ENCODE results near the gene FAM20A. TPM values are rescaled to one million over a fixed set of nuclear protein-coding genes. Genes with fewer than 3 reads are reported as not detected.

FAM20A gene
- total and polyA plus RNA-seq, 11 donors: 2.6 to 37.9 (median 8.8) TPM

DNA sequence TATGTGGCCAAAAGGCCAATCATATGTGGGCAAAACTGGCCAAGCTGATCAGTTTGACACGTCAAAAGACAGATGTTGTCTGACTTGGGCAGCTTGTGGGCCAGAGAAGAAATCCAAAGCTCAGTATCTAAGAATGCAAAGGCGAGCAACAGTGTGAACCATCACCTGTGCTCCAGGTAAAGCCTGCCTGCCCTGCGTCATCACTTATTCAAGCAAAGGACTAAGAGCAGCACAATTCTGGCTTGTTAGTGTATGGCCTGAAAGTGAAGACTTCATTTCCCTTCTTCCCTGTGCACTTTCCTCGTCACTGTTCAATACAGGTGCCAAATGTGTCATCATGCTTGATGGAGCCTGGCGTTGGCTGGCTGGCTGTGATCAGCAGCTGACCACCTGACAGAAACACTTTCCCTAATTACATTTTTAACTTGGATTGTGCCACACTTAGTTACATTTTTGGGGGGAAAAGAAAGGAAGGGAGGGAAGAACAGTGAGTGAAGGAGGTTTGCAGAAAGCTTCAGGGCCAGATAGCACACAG, 4.7 kb downstream of the FAM20A start:
- no peak for DNase-seq
- peak overlapping the region in 1 of 12 donors; percentile 82 for H3K4me3 ChIP-seq
- peaks cover 0 to 15% (median 0%) of the 10 kb centered on the region in 9 donors for H3K27me3 ChIP-seq
- WGBS, 4 donors: 72 to 74% (median 73%) methylated on average over 5 of the region's 5 CpGs
- H3K36me3 ChIP-seq: no peaks in the 10 kb centered on the region
- H3K27ac ChIP-seq: peak overlapping the region in 4 of 12 donors; percentile 6 to 98 (median 48)
- H3K4me1 ChIP-seq: peaks cover 0 to 69% (median 15%) of the 10 kb centered on the region in 12 donors
- intact Hi-C loops (cut with DNase I): loop anchor here in 2 of 10 donors (5.0 to 10.0 kb wide), 2 partner anchors 54 to 158 kb away; no protein-coding TSS in a partner anchor
- TF ChIP-seq POLR2A (IDR thresholded peaks at IDR 0.05): no peak
- TF ChIP-seq, protein P1, sequence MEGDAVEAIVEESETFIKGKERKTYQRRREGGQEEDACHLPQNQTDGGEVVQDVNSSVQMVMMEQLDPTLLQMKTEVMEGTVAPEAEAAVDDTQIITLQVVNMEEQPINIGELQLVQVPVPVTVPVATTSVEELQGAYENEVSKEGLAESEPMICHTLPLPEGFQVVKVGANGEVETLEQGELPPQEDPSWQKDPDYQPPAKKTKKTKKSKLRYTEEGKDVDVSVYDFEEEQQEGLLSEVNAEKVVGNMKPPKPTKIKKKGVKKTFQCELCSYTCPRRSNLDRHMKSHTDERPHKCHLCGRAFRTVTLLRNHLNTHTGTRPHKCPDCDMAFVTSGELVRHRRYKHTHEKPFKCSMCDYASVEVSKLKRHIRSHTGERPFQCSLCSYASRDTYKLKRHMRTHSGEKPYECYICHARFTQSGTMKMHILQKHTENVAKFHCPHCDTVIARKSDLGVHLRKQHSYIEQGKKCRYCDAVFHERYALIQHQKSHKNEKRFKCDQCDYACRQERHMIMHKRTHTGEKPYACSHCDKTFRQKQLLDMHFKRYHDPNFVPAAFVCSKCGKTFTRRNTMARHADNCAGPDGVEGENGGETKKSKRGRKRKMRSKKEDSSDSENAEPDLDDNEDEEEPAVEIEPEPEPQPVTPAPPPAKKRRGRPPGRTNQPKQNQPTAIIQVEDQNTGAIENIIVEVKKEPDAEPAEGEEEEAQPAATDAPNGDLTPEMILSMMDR (IDR thresholded peaks at IDR 0.05): no peak
- no peak for ATAC-seq
- H3K9me3 ChIP-seq: no peaks in the 10 kb centered on the region

DNA sequence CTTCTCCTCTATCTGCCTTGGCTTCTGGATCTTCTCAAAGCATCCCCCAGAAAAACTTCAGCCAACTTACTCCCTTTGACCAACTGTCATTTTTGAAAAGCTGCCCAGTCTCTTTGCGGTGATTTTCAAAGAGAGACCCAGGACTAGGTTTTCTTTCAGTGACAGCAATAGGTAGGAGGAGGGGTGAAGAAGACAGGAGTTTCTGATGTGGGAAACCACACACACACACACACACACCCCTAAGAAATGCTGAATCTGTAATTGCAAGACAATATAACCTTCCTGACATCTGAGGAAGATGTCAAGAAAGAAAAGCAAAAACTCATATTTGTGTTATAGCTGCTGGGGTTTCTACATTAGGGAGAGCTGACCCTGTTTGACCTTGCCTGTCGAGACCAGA, 5.2 kb downstream of the FAM20A start:
- Histone ChIP-seq H3K4me1 (peaks cover 0 to 67% (median 13%) of the 10 kb centered on the region in 12 donors), H3K9me3 (no peaks in the 10 kb centered on the region), H3K27ac (peak overlapping the region in 5 of 12 donors; percentile 6 to 98 (median 52)), H3K4me3 (peak overlapping the region in 1 of 12 donors; percentile 82), H3K27me3 (peaks cover 0 to 13% (median 0%) of the 10 kb centered on the region in 9 donors), H3K36me3 (no peaks in the 10 kb centered on the region)
- DNase-seq (no peak), ATAC-seq (no peak)
- no peak for TF ChIP-seq POLR2A (IDR thresholded peaks at IDR 0.05)
- TF ChIP-seq, protein P1 (IDR thresholded peaks at IDR 0.05): no peak
- WGBS, 4 donors: 50 to 62% (median 57%) methylated on average over 2 of the region's 2 CpGs
- intact Hi-C loops (cut with DNase I): loop anchor here in 2 of 10 donors (5.0 to 10.0 kb wide), 2 partner anchors 54 to 159 kb away; no protein-coding TSS in a partner anchor

DNA sequence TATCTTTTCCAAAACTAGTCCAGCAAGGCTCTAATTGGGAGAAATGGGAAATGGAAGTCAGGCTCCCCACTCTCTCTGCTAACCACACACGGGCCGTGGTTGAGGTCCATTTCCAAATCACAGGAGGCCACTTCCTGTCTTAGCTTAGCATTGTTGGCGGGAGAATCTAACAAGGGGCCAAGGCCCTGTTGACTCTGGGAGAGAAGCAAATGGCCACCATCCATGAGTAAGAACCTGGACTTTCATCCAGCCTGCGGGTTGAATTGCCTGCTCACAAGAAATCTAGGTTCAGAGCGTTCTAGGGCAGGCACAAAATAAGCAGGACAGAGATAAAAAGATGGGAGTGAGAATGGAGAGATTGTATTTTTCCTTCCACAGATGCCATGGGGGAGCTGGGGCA, 5.7 kb downstream of the FAM20A start:
- Histone ChIP-seq H3K4me3 (no peak overlapping the region), H3K9me3 (no peaks in the 10 kb centered on the region), H3K27ac (peak overlapping the region in 7 of 12 donors; percentile 5 to 98 (median 52)), H3K36me3 (peaks cover 0 to 2% (median 0%) of the 10 kb centered on the region in 9 donors), H3K4me1 (peaks cover 0 to 67% (median 12%) of the 10 kb centered on the region in 12 donors), H3K27me3 (peaks cover 0 to 10% (median 0%) of the 10 kb centered on the region in 9 donors)
- DNase-seq (peak in 4 of 5 donors; percentile 45 to 49 (median 48)), ATAC-seq (peak; percentile 48 to 71 (median 60))
- TF ChIP-seq, protein P1 (IDR thresholded peaks at IDR 0.05): no peak
- TF ChIP-seq POLR2A (IDR thresholded peaks at IDR 0.05): no peak
- WGBS, 4 donors: 60 to 72% (median 72%) methylated on average over 5 of the region's 5 CpGs
- intact Hi-C loops (cut with DNase I): loop anchor here in 2 of 10 donors (5.0 to 10.0 kb wide), 2 partner anchors 53 to 159 kb away; no protein-coding TSS in a partner anchor

DNA sequence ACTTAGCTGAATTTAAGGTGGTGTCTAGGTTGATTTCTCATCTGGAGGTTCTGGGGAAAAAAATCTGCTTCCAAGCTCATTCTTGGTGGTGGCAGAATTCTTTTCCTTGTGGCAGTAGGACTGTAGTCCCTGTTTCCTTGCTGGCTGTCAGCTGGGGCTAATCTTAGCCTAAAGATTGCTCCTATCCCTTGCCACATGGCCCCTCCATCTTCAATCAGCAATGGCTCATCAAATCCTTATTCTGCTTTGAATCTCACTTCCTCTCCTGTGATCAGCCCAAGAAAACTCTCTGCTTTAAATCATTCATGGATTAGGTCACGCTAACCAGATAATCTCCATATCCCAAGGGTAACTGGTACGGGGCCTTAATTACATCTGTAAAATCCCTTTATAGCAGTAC, 6.6 kb downstream of the FAM20A start:
- Histone ChIP-seq H3K27me3 (peaks cover 0 to 1% (median 0%) of the 10 kb centered on the region in 9 donors), H3K4me1 (peaks cover 0 to 67% (median 5%) of the 10 kb centered on the region in 12 donors), H3K27ac (peak overlapping the region in 7 of 12 donors; percentile 10 to 98 (median 43)), H3K36me3 (peaks cover 0 to 11% (median 0%) of the 10 kb centered on the region in 9 donors), H3K4me3 (no peak overlapping the region), H3K9me3 (no peaks in the 10 kb centered on the region)
- 76 to 92% (median 82%) methylated on average over 2 of the region's 2 CpGs for WGBS, 4 donors
- ATAC-seq (no peak), DNase-seq (no peak)
- intact Hi-C loops (cut with DNase I): loop anchor here in 1 of 10 donors (10.0 kb wide), 1 partner anchor 160 kb away; no protein-coding TSS in a partner anchor
- no peak for TF ChIP-seq POLR2A (IDR thresholded peaks at IDR 0.05)
- TF ChIP-seq, protein P1 (IDR thresholded peaks at IDR 0.05): no peak

Measured in heart left ventricle (tissue), 16 donors.